ENCODE measurements around the gene PRR4.

The PRR4 gene

GRCh38 chr12:10802587-10802986 is 46.7 kb downstream of the PRR4 start, which contains the start of gene TAS2R7:
TAS2R7 (minus strand) TSS chr12:10802627; CDS start chr12:10802570, 57 bp downstream.
- no peak for FAIRE-seq
- DNase-seq (ENCODE audit: insufficient read length, low spot score) = no peak

GRCh38 chr12:10801741-10802140 is 47.5 kb downstream of the PRR4 start:
- no peak for FAIRE-seq
- no peak for DNase-seq (ENCODE audit: insufficient read length, low spot score)
